Measurements from ENCODE around the gene WWOX. TPM values are rescaled to one million over a fixed set of nuclear protein-coding genes. Genes with fewer than 3 reads are reported as not detected.

The WWOX gene
- total RNA-seq, 1 experiment from 2014 or later, result 15.6 TPM

DNA sequence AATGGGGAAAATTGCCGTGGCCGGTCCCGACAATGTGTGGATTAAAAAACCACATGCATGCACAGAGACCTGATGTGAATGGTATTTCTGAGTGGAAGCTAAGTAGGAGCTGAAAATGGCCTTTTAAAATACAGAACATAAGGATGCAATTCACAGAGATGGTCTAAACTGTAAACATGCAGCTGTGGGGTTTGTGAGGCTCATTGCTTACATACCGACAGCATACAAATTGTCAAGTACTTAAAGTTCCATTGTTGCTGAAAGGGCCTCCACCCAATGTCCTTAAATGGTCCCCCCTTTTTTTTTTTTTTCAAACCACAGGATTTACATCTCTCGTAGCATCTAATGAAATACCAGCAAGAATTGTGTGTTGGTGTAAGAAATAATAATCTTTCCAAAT, 977.9 kb downstream of the WWOX start:
- Mint-ChIP-seq H3K9me3 (no peaks in the 10 kb centered on the region), H3K36me3 (ENCODE audit: insufficient read depth in 1 of 3, low read depth in 3 of 3) (no peaks in the 10 kb centered on the region; a peak in 1 of 7 replicates), H3K27ac (no peak overlapping the region), H3K4me3 (no peak overlapping the region), H3K4me1 (peaks cover 25 to 27% of the 10 kb centered on the region in 2 experiments), H3K27me3 (ENCODE audit: low read depth) (no peaks in the 10 kb centered on the region)
- no peak overlapping the region for H2AFZ ChIP-seq (ENCODE audit: low read length)
- no peak overlapping the region for H3K4me2 ChIP-seq (ENCODE audit: insufficient read depth, insufficient read length, low read length)
- DNase-seq, result no peak
- H4K20me1 ChIP-seq (ENCODE audit: control insufficient read depth, insufficient read depth, insufficient read length), result no peaks in the 10 kb centered on the region
- H3K9me3 ChIP-seq (ENCODE audit: control insufficient read depth, low read depth, low read length), result no peaks in the 10 kb centered on the region
- H3K9ac ChIP-seq (ENCODE audit: extremely low read depth, insufficient read length, low read length), result no peak overlapping the region
- H3K27ac ChIP-seq (ENCODE audit: insufficient read length, low read depth, low read length), result no peak overlapping the region
- H2BK120ac ChIP-seq (ENCODE audit: low read depth, low read length, poor library complexity, severe bottlenecking), result no peak overlapping the region
- H3K56ac ChIP-seq (ENCODE audit: insufficient read length, low read depth, low read length), result no peak overlapping the region
- no peak overlapping the region for H2BK5ac ChIP-seq (ENCODE audit: insufficient read length, low read length)
- no peak overlapping the region for H2BK12ac ChIP-seq (ENCODE audit: insufficient read length, low read depth, low read length)
- no peak overlapping the region for H2AK5ac ChIP-seq (ENCODE audit: insufficient read length, low read length)
- H3K79me1 ChIP-seq (ENCODE audit: insufficient read depth, low read depth, low read length, poor library complexity, severe bottlenecking), result no peaks in the 10 kb centered on the region
- no peak overlapping the region for H4K91ac ChIP-seq (ENCODE audit: insufficient read length, low read depth, low read length)
- H3K27me3 ChIP-seq (ENCODE audit: insufficient read depth, low read length), result no peaks in the 10 kb centered on the region
- no peak overlapping the region for H2BK15ac ChIP-seq (ENCODE audit: low read depth, low read length)
- H3K4me1 ChIP-seq (ENCODE audit: insufficient read depth, low read length), result no peaks in the 10 kb centered on the region; the same call in 1 of the 2 replicates
- H3K23me2 ChIP-seq (ENCODE audit: insufficient read length, low read depth, low read length, poor library complexity, severe bottlenecking), result no peaks in the 10 kb centered on the region
- H4K5ac ChIP-seq (ENCODE audit: insufficient read length, low read depth, low read length), result no peak overlapping the region
- no peak overlapping the region for H4K8ac ChIP-seq (replicated peaks; ENCODE audit: insufficient read length, low read depth, low read length)
- no peak overlapping the region for H2BK20ac ChIP-seq (ENCODE audit: low read depth, low read length, poor library complexity, severe bottlenecking)
- H3K4ac ChIP-seq (ENCODE audit: low read depth, low read length), result no peak overlapping the region
- H3K18ac ChIP-seq (ENCODE audit: insufficient read length, low read depth, low read length), result no peak overlapping the region
- H3K14ac ChIP-seq (ENCODE audit: insufficient read depth, low read length), result no peak overlapping the region
- no peaks in the 10 kb centered on the region for H3K79me2 ChIP-seq (ENCODE audit: insufficient read depth, low read length)
- no CpG with 5 or more reads among the region's 5 CpGs for WGBS (ENCODE audit: extremely low coverage, insufficient read length, low lambda C conversion rate)
- no peak for TF ChIP-seq CTCF (conservative IDR thresholded peaks at IDR 0.05)
- no peak overlapping the region for H3T11ph ChIP-seq (ENCODE audit: low read length)
- no peak overlapping the region for H3K23ac ChIP-seq (ENCODE audit: insufficient read length, low read depth, low read length)
